Epithelial cell of esophagus (primary cell): ENCODE data around the gene ADIG.

Experiments
- DNase-seq: peaks from one replicate; pipeline ENCODE4 v3.0.0; 2010; ENCODE audit warnings: low read depth
- H3K4me3 ChIP-seq: 2 replicates; pipeline ENCODE4 v1.5.1; 2011; ENCODE audit warnings: mild to moderate bottlenecking, low read length, control low read depth
- CTCF ChIP-seq: IDR thresholded peaks from 2 replicates; pipeline ENCODE4 v1.5.1; 2011; ENCODE audit warnings: low read depth, mild to moderate bottlenecking, low read length, control low read depth, inconsistent platforms; ENCODE audit not compliant: insufficient read depth; ENCODE audit errors: missing control alignments

Gene ADIG

GRCh38 chr20:38625896-38626295, 44.9 kb downstream of the ADIG start:
- H3K4me3 ChIP-seq = no peak overlapping the region
- DNase-seq = no peak
- no peak for TF ChIP-seq CTCF

GRCh38 chr20:38626921-38627659, 46.1 kb downstream of the ADIG start:
- TF ChIP-seq CTCF = no peak
- H3K4me3 ChIP-seq = no peak overlapping the region
- no peak for DNase-seq

- peak; percentile 35 for DNase-seq
- no peak for TF ChIP-seq CTCF
- H3K4me3 ChIP-seq = no peak overlapping the region
Measured at GRCh38 chr20:38628580-38629470, 47.8 kb downstream of the ADIG start.

- no peak for TF ChIP-seq CTCF
- no peak overlapping the region for H3K4me3 ChIP-seq
- no peak for DNase-seq
Measured at GRCh38 chr20:38629979-38630378, 49.0 kb downstream of the ADIG start.

- H3K4me3 ChIP-seq = no peak overlapping the region
- TF ChIP-seq CTCF = no peak
- DNase-seq = no peak
Measured at GRCh38 chr20:38630727-38631126, 49.7 kb downstream of the ADIG start.

GRCh38 chr20:38631155-38632022, 50.4 kb downstream of the ADIG start:
- H3K4me3 ChIP-seq = no peak overlapping the region
- TF ChIP-seq CTCF = no peak
- DNase-seq = peak; percentile 9
